ENCODE data around the gene FHIP1A. TPM values are rescaled to one million over a fixed set of nuclear protein-coding genes. Genes with fewer than 3 reads are reported as not detected.

The FHIP1A gene
- total RNA-seq, 1 donor from 2014 or later = 43.6 TPM

Other genes starting within 250 kb of the FHIP1A start
- not detected for gene PRSS48, start 132.0 kb upstream of the FHIP1A start, total RNA-seq
- gene SH3D19, start 83.6 kb upstream of the FHIP1A start, total RNA-seq = 31.6 TPM